Measurements from ENCODE around the gene PHC1.
"Not testable (repeated sequence)": the region's sequence is repeated elsewhere in the genome, so short reads cannot be mapped to it uniquely, and the experiment has no call there.

Gene PHC1

DNA sequence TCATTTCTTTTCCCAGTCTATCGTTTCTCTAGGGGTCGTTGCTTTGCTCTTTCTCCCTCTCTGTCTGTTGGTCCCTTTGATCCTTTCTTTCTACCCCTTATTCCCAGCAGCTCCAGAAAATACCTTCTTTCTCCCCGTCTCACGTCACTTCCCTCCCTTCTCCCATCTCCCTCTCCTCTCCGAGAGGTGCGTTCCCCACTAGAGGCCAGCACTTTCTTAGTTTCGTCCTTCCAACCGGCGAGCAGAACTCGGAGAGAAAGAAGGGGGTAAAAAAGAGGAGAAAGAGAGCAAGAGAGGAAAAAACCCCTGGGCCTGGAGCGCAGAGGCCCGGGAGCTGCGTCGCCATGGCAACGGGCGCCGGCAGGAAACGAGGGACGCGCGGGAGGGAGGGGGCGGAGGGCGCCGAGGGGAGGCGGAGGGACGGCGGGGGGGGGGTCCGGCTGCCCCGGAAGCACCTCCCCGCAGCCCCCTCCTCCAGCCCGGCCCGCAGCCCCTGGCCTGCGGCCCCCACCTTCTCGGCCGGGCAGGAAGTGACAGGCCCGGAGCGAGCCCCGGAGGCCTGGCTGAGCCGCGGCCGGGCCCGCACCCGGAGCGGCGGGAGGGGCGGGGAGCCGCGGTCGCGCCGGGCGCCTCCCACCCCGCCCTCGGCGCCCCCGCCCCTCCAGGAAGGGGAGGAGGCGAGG is at the start of gene PHC1:
Gene PHC1 (plus strand): TSS at position 477 of the 683 bp plus-strand sequence. CDS start 3,169 bp downstream, outside the sequence.
- H3K27ac ChIP-seq = peak within 1 kb of the TSS; percentile 78
- DNase-seq (ENCODE audit: low read depth, low spot score) = not testable (repeated sequence)

DNA sequence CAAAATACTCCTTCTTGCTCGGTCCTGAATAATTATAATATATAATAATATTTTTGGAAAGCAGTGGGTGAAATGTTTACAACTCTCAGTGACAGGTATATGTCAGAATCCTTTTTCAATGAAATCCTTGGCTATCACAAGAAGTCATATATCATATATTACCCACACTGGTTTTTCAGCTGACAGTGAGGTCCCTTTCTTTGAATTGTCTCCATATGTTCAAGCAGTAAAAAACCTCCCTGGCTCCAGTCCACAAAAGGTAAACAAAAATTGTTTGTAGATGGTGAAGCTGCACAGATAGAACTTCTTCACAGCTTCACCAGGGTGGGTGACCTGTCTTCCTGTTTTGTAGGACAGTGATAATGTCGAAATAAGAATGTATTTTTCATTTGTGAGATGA is 47.9 kb upstream of the PHC1 start:
- no peak overlapping the region for H3K27ac ChIP-seq
- DNase-seq (ENCODE audit: low read depth, low spot score) = no peak

DNA sequence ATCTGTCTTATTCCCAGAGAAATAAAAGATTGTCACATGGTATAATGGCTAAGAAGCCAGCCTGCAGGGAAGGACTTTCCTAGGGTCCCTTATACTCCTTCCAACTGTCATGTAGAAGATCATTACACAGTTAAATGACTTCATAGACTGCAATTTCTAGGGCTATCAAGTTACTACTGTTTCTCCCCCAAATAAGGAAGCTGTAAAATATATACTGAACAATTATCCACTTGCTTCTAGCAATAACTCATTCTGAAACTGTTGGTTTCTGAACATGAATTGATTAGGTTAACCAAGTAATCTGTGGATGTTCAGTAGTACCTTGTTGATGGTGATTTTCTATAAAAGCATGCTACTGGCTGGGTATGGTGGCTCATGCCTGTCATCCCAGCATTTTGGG is 47.3 kb upstream of the PHC1 start:
- no peak overlapping the region for H3K27ac ChIP-seq
- no peak for DNase-seq (ENCODE audit: low read depth, low spot score)

DNA sequence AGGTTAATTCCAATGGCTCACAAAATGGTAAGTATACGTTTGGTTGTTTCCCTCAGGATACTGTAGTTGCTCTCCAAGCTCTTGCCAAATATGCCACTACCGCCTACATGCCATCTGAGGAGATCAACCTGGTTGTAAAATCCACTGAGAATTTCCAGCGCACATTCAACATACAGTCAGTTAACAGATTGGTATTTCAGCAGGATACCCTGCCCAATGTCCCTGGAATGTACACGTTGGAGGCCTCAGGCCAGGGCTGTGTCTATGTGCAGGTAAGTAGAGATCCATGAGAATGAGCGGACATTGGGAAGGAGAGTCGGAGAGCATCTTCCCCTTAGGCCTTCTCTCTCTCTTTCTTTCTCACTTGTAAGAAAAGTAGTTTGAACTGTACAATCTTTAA is 46.5 kb upstream of the PHC1 start:
- no peak overlapping the region for H3K27ac ChIP-seq
- DNase-seq (ENCODE audit: low read depth, low spot score) = no peak

DNA sequence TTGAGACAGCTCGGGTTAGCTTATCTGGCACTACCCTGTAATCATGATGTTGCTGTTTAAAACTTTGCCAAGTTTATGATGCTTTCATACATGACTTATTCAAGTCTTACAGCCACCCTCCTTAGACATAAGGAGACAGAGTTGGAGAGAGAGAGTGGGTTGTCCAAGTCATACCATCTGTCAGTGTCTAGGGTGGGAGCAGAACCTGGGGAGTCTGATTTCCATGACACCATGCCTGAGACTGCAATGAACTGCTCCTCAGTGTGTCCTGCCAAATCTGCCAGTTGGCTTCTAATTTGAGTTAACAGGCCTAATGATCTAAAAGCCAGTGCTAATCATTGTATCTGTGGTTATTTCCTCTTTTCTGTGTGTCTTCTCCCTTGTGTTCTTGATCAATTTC is 43.7 kb upstream of the PHC1 start:
- no peak for DNase-seq (ENCODE audit: low read depth, low spot score)
- H3K27ac ChIP-seq = no peak overlapping the region

DNA sequence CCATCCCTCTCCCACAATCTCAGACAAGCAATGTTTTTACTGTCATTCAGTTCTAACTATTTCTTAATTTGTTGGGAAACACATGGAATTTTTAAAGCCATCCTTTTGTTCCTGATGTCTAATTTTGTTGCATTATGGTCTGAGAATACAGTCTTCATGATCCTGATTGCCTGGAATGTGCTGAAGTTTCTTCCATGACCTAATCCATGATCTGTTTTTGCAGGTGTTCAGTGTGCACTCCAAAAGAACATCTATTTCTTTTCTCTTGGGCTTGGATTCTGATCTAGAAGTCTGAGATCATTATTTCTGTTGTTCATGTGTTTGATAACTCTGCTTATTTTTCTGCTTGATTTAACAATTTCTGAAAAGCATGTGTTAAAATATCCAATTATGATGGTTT is 43.2 kb upstream of the PHC1 start:
- H3K27ac ChIP-seq = no peak overlapping the region
- no peak for DNase-seq (ENCODE audit: low read depth, low spot score)

DNA sequence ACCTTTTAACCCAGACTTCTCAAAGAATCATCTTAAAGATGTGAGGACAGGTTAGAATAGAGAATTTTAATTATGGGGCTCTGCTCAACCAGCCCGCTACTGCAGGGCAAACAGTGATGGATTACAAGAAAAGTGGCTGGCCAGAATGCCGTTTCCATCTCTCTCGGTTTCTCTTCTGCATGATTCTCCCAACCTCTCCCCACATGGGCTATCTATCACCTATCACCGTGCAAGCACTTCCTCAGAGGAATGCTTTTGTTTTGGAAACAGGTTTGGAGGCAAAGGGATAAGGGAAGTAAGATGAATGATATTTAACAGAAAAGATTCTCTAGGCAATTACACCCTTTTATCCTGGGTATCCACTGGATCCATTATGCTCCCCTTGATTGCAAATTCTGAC is 37.4 kb upstream of the PHC1 start:
- no peak for DNase-seq (ENCODE audit: low read depth, low spot score)
- H3K27ac ChIP-seq = no peak overlapping the region

- DNase-seq (ENCODE audit: low read depth, low spot score) = no peak
- no peak overlapping the region for H3K27ac ChIP-seq
Measured at GRCh38 chr12:8886502-8887284, 27.6 kb upstream of the PHC1 start.

DNA sequence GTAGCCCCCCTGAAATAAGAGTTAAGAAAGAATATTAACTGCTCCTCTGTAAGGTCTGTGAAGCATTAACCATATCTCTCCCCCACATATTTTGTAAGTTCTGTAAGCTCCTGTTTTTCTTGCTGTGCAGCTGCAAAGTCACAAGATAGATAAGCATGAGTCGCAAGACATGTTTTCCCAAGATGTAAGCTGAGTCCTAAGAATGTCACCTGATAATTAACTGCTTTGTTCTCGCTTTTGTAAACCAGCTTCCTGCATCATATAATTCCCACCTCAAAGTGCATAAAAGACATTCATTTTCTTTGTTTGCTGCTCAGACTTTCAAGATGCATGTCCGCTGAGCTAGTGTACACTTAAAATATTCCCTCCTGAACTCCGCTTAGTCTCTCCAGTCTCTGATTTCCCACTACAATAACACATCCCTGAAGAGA is 27.0 kb upstream of the PHC1 start:
- no peak overlapping the region for H3K27ac ChIP-seq
- DNase-seq (ENCODE audit: low read depth, low spot score) = no peak

GRCh38 chr12:8890313-8891085 is 23.8 kb upstream of the PHC1 start:
- H3K27ac ChIP-seq = no peak overlapping the region
- no peak for DNase-seq (ENCODE audit: low read depth, low spot score)

DNA sequence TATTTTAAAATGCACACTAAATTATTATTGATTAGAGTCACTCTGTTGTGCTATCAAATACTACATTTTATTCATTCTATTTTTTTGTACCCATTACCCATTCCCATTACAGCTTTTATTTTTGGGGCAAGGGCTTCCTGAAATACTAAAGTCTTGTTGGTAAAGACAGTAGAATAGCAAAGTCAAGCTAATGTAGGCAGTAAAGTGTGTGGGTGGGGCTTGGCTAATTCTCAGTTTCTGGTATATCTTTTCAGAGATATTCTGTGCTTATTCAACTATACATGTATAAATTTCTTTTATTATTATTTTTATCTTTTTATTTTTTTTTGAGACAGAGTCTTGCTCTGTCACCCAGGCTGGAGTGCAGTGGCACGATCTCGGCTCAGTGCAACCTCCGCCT is 22.3 kb upstream of the PHC1 start:
- no peak overlapping the region for H3K27ac ChIP-seq
- no peak for DNase-seq (ENCODE audit: low read depth, low spot score)

- no peak overlapping the region for H3K27ac ChIP-seq
- no peak for DNase-seq (ENCODE audit: low read depth, low spot score)
Measured at GRCh38 chr12:8894378-8894777, 19.9 kb upstream of the PHC1 start.

DNA sequence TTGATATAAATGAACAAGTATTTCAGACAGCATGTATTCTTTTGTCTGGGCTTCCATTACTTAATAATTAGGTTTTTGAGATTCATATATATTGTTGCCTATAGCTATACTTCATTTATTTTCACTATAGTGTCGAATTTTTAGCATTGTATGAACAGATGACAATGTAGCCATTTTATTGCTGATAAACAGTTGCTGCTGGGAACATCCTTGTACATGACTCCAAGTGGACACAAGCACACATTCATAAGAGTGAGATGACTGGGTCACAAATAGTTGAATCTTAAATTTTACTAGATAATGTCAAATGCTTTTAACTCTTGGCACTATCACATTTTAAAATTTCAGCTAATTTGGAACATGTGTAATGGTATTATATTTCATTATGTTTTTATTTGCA is 19.3 kb upstream of the PHC1 start:
- no peak overlapping the region for H3K27ac ChIP-seq

GRCh38 chr12:8897081-8897480 is 17.2 kb upstream of the PHC1 start:
- DNase-seq (ENCODE audit: low read depth, low spot score) = no peak
- no peak overlapping the region for H3K27ac ChIP-seq

More for the DNA sequence above, 19.3 kb upstream of the PHC1 start:
- no peak for DNase-seq (ENCODE audit: low read depth, low spot score)

DNA sequence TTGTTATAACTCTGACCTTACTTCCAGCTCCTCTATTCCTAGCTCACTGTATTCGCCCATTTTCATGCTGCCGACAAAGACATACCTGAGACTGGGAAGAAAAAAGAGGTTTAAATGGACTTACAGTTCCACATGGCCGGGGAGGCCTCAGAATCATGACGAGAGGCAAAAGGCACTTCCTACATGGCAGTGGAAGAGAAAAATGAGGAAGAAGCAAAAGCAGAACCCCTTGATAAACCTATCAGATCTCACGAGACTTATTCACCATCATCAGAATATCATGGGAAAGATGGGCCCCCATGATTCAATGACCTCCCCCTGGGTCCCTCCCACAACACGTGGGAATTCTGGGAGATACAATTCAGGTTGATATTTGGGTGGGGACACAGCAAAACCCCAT is 14.5 kb upstream of the PHC1 start:
- H3K27ac ChIP-seq = no peak overlapping the region
- DNase-seq (ENCODE audit: low read depth, low spot score) = no peak

DNA sequence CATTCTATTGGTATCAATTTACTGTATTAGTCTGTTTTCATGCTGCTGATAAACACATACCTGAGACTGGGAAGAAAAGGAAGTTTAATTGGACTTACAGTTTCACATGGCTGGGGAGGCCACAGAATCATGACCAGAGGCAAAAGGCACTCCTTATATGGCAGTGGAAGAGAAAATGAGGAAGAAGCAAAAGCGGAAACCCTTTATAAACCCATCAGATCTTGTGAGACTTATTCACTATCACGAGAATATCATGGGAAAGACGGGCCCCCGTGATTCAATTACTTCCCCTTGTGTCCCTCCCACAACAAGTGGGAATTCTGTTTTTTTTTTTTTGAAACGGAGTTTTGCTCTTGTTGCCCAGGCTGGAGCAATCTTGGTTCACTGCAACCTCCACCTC is 11.6 kb upstream of the PHC1 start:
- not testable (repeated sequence) for H3K27ac ChIP-seq; DNase-seq (ENCODE audit: low read depth, low spot score)

GRCh38 chr12:8903646-8904045 is 10.7 kb upstream of the PHC1 start:
- no peak for DNase-seq (ENCODE audit: low read depth, low spot score)
- H3K27ac ChIP-seq = no peak overlapping the region

DNA sequence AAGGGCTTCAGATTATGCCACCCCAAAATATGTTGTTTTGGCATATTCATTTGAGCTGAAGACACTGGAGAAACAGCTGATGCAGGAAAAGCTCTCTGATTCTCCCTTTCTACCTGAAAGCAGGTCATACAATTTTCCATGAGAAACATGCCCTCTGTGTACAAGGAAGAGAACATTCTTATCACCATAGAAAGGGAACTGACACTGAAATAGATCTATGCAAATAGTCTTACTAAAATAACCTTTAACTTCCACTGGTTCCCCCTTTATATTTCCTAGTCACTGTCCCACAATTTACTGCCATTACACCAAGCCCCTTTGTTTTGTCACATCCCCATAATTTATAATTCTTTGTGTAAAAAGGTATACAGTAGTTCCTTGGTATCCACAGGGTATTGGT is 9.6 kb upstream of the PHC1 start:
- H3K27ac ChIP-seq = no peak overlapping the region
- DNase-seq (ENCODE audit: low read depth, low spot score) = no peak

DNA sequence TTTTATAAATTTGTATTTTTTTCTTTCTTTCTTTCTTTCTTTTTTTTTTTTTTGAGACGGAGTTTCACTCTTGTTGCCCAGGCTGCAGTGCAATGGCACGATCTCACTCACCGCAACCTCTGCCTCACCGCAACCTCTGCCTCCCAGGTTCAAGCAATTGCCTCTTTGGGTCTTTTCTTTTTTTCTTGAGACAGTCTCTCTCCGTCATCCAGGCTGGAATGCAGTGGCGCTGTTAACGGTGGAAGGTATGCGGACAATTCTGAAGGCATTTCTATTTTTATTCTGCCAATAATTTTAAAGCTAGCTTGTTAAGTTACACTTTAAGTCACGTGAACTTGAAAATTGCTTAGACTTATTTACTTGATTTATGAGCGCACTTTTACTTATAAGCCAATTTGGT is 8.8 kb upstream of the PHC1 start:
- no peak for DNase-seq (ENCODE audit: low read depth, low spot score)

GRCh38 chr12:8906266-8907180 is 7.8 kb upstream of the PHC1 start:
- no peak overlapping the region for H3K27ac ChIP-seq
- no peak for DNase-seq (ENCODE audit: low read depth, low spot score)

More for the DNA sequence above, 8.8 kb upstream of the PHC1 start:
- H3K27ac ChIP-seq = no peak overlapping the region
